Naive thymus-derived CD4-positive, alpha-beta T cell (primary cell): ENCODE measurements around the gene CA10. TPM values are rescaled to one million over a fixed set of nuclear protein-coding genes. Genes with fewer than 3 reads are reported as not detected.

Experiments
- ATAC-seq: fragments of 150-1000 bp; cut with Tn5 transposase; 2 replicates; pipeline ENCODE4 v1.10.0; 2021; ENCODE audit warnings: mild to moderate bottlenecking, moderate library complexity
- CTCF ChIA-PET: fragments of 350-600 bp; sonication (Branson Sonifier 250); formaldehyde crosslinking; loops from one replicate; lab custom pipeline; 2021; ENCODE audit warnings: antibody characterized with exemption; lab: Charles Lee
- POLR2A ChIA-PET: fragments of 350-600 bp; sonication (Branson Sonifier 250); formaldehyde crosslinking; loops from one replicate; lab custom pipeline; 2021; ENCODE audit warnings: antibody characterized with exemption, inconsistent platforms; lab: Charles Lee
- DNase-seq, 9 donors: peaks; one replicate each; pipeline versions ENCODE4 v3.0.0 to v3.0.0-alpha.2; 2020 to 2022; ENCODE audit warnings: mixed read lengths in 1 of 9
- H3K27ac ChIP-seq: one replicate; pipeline ENCODE4 v1.7.0; 2013; ENCODE audit warnings: mild to moderate bottlenecking, low read depth, low read length, moderate library complexity
- H3K27me3 ChIP-seq, 2 donors: one replicate each; pipeline ENCODE4 v1.7.0; 2013; ENCODE audit warnings: low read length in 2 of 2, mild to moderate bottlenecking in 2 of 2, moderate library complexity in 2 of 2; ENCODE audit not compliant: control insufficient read depth in 2 of 2, insufficient read depth in 2 of 2
- H3K36me3 ChIP-seq, 3 experiments: 1 replicate in 2 of 3; 2 replicates in 1 of 3; pipeline ENCODE4 v1.7.0; 2013; ENCODE audit warnings: low read length in 3 of 3, mild to moderate bottlenecking in 3 of 3, moderate library complexity in 1 of 3; ENCODE audit not compliant: insufficient read depth in 3 of 3, control insufficient read depth in 2 of 3
- H3K4me1 ChIP-seq, 2 donors: one replicate each; pipeline ENCODE4 v1.7.0; 2013; ENCODE audit warnings: low read length in 2 of 2, mild to moderate bottlenecking in 2 of 2, moderate library complexity in 1 of 2; ENCODE audit not compliant: control insufficient read depth in 2 of 2, insufficient read depth in 2 of 2
- H3K4me3 ChIP-seq: 2 replicates; pipeline ENCODE4 v1.7.0; 2013; ENCODE audit warnings: mild to moderate bottlenecking, low read length
- H3K9me3 ChIP-seq, 3 experiments: 1 replicate in 2 of 3; 2 replicates in 1 of 3; pipeline ENCODE4 v1.7.0; 2013; ENCODE audit warnings: low read length in 3 of 3; ENCODE audit not compliant: control insufficient read depth in 2 of 3
- H3K27ac Mint-ChIP-seq, 9 donors: one replicate each; pipeline ENCODE4 v1.8.0; 2020 to 2022; ENCODE audit warnings: mixed read lengths in 9 of 9, mild to moderate bottlenecking in 8 of 9, moderate library complexity in 5 of 9, inconsistent platforms in 2 of 9
- H3K27me3 Mint-ChIP-seq, 5 donors: one replicate each; pipeline ENCODE4 v1.8.0; 2021 to 2022; ENCODE audit warnings: mixed read lengths in 5 of 5, mild to moderate bottlenecking in 1 of 5
- H3K36me3 Mint-ChIP-seq, 5 donors: one replicate each; pipeline ENCODE4 v1.8.0; 2020 to 2022; ENCODE audit warnings: mixed read lengths in 5 of 5, mild to moderate bottlenecking in 3 of 5, inconsistent platforms in 1 of 5
- H3K4me1 Mint-ChIP-seq, 7 donors: one replicate each; pipeline ENCODE4 v1.8.0; 2020 to 2022; ENCODE audit warnings: mixed read lengths in 7 of 7, mild to moderate bottlenecking in 3 of 7, inconsistent platforms in 1 of 7
- H3K4me3 Mint-ChIP-seq, 10 donors: one replicate each; pipeline ENCODE4 v1.8.0; 2020 to 2022; ENCODE audit warnings: mild to moderate bottlenecking in 10 of 10, mixed read lengths in 10 of 10, moderate library complexity in 6 of 10, inconsistent platforms in 2 of 10
- H3K9me3 Mint-ChIP-seq, 11 donors: one replicate each; pipeline ENCODE4 v1.8.0; 2020 to 2022; ENCODE audit warnings: mixed read lengths in 11 of 11, mild to moderate bottlenecking in 4 of 11, inconsistent platforms in 1 of 11, moderate library complexity in 1 of 11
- intact Hi-C, 2 donors: fragments of 100-400 bp; cut with micrococcal nuclease; formaldehyde crosslinking; loops; one replicate each; pipeline ENCODE4 v1.15.1; 2023
- polyA plus RNA-seq, 2 donors: library from polyadenylated mRNA; unstranded; fragments of 300-500 nt; fragmentation: Illumina TruSeq; gene quantifications; one replicate each; pipeline ENCODE4 v1.2.3, GENCODE V29; 2021
- total RNA-seq, 6 experiments: library from RNA in 5 of 6; stranded (reverse) in 5 of 6; gene quantifications; 1 replicate in 5 of 6; 2 replicates in 1 of 6; pipeline ENCODE4 v1.2.3 and lab custom pipeline; 2021 to 2026

Gene CA10
- total and polyA plus RNA-seq, 7 experiments from 2014 or later, result not detected

- Mint-ChIP-seq H3K9me3 (peaks cover 0 to 6% (median 0%) of the 10 kb centered on the region in 11 donors), H3K27me3 (peaks cover 0 to 29% (median 8%) of the 10 kb centered on the region in 5 donors), H3K4me3 (no peak overlapping the region), H3K27ac (no peak overlapping the region), H3K4me1 (no peaks in the 10 kb centered on the region), H3K36me3 (no peaks in the 10 kb centered on the region)
- no peaks in the 10 kb centered on the region for H3K4me1 ChIP-seq
- no peak overlapping the region for H3K27ac ChIP-seq
- H3K36me3 ChIP-seq, result no peaks in the 10 kb centered on the region
- ChIA-PET CTCF (no interaction called here), POLR2A (no interaction called here)
- ATAC-seq (no peak), DNase-seq (no peak)
- no peak overlapping the region for H3K4me3 ChIP-seq
- intact Hi-C loops, result no loop called here
- no peaks in the 10 kb centered on the region for H3K9me3 ChIP-seq
- H3K27me3 ChIP-seq, result no peaks in the 10 kb centered on the region
These were observed 267.8 kb downstream of the CA10 start for GRCh38 chr17:51890710-51891109.

- ChIA-PET POLR2A (no interaction called here), CTCF (no interaction called here)
- Mint-ChIP-seq H3K27ac (no peak overlapping the region), H3K36me3 (no peaks in the 10 kb centered on the region), H3K4me1 (no peaks in the 10 kb centered on the region), H3K9me3 (peaks cover 0 to 6% (median 0%) of the 10 kb centered on the region in 11 donors), H3K27me3 (peaks cover 0 to 45% (median 11%) of the 10 kb centered on the region in 5 donors), H3K4me3 (no peak overlapping the region)
- intact Hi-C loops, result no loop called here
- no peaks in the 10 kb centered on the region for H3K27me3 ChIP-seq
- H3K4me1 ChIP-seq, result no peaks in the 10 kb centered on the region
- DNase-seq (no peak), ATAC-seq (no peak)
- no peaks in the 10 kb centered on the region for H3K36me3 ChIP-seq
- no peak overlapping the region for H3K4me3 ChIP-seq
- no peaks in the 10 kb centered on the region for H3K9me3 ChIP-seq
- H3K27ac ChIP-seq, result no peak overlapping the region
These were observed 269.7 kb downstream of the CA10 start for GRCh38 chr17:51888816-51889215.

GRCh38 chr17:51876986-51877385, 281.5 kb downstream of the CA10 start:
- intact Hi-C loops, result no loop called here
- no peaks in the 10 kb centered on the region for H3K4me1 ChIP-seq
- Mint-ChIP-seq H3K9me3 (peaks cover 0 to 7% (median 0%) of the 10 kb centered on the region in 11 donors), H3K27me3 (peaks cover 0 to 26% (median 13%) of the 10 kb centered on the region in 5 donors), H3K36me3 (no peaks in the 10 kb centered on the region), H3K4me3 (no peak overlapping the region), H3K27ac (no peak overlapping the region), H3K4me1 (no peaks in the 10 kb centered on the region)
- no peak overlapping the region for H3K27ac ChIP-seq
- DNase-seq (no peak), ATAC-seq (no peak)
- no peak overlapping the region for H3K4me3 ChIP-seq
- no peaks in the 10 kb centered on the region for H3K36me3 ChIP-seq
- H3K9me3 ChIP-seq, result no peaks in the 10 kb centered on the region
- POLR2A ChIA-PET, result no interaction called here
- CTCF ChIA-PET, result no interaction called here
- H3K27me3 ChIP-seq, result no peaks in the 10 kb centered on the region

- intact Hi-C loops, result no loop called here
- ChIA-PET POLR2A (no interaction called here), CTCF (no interaction called here)
- H3K4me1 ChIP-seq, result no peaks in the 10 kb centered on the region
- no peak overlapping the region for H3K27ac Mint-ChIP-seq
- DNase-seq (no peak), ATAC-seq (no peak)
- H3K36me3 Mint-ChIP-seq, result no peaks in the 10 kb centered on the region
- H3K4me3 ChIP-seq, result no peak overlapping the region
- H3K9me3 Mint-ChIP-seq, result peaks cover 0 to 9% (median 2%) of the 10 kb centered on the region in 11 donors
- no peaks in the 10 kb centered on the region for H3K4me1 Mint-ChIP-seq
- no peaks in the 10 kb centered on the region for H3K9me3 ChIP-seq
- peaks cover 0 to 19% (median 9%) of the 10 kb centered on the region in 5 donors for H3K27me3 Mint-ChIP-seq
- H3K36me3 ChIP-seq, result no peaks in the 10 kb centered on the region
- H3K4me3 Mint-ChIP-seq, result no peak overlapping the region
- H3K27ac ChIP-seq, result no peak overlapping the region
- no peaks in the 10 kb centered on the region for H3K27me3 ChIP-seq
These were observed 285.2 kb downstream of the CA10 start for GRCh38 chr17:51873302-51873701.

GRCh38 chr17:51869387-51869786, 289.1 kb downstream of the CA10 start:
- no peak for ATAC-seq
- CTCF ChIA-PET, result no interaction called here
- Histone ChIP-seq H3K36me3 (no peaks in the 10 kb centered on the region), H3K4me3 (no peak overlapping the region), H3K9me3 (no peaks in the 10 kb centered on the region), H3K27me3 (no peaks in the 10 kb centered on the region), H3K4me1 (no peaks in the 10 kb centered on the region), H3K27ac (no peak overlapping the region)
- no peaks in the 10 kb centered on the region for H3K4me1 Mint-ChIP-seq
- peaks cover 0 to 15% (median 3%) of the 10 kb centered on the region in 11 donors for H3K9me3 Mint-ChIP-seq
- DNase-seq, result no peak
- H3K36me3 Mint-ChIP-seq, result no peaks in the 10 kb centered on the region
- intact Hi-C loops, result no loop called here
- POLR2A ChIA-PET, result no interaction called here
- no peak overlapping the region for H3K4me3 Mint-ChIP-seq
- no peak overlapping the region for H3K27ac Mint-ChIP-seq
- H3K27me3 Mint-ChIP-seq, result peaks cover 0 to 7% (median 3%) of the 10 kb centered on the region in 5 donors

GRCh38 chr17:51860954-51861561, 297.5 kb downstream of the CA10 start:
- no peaks in the 10 kb centered on the region for H3K9me3 ChIP-seq
- Mint-ChIP-seq H3K27ac (no peak overlapping the region), H3K9me3 (peaks cover 0 to 13% (median 2%) of the 10 kb centered on the region in 11 donors), H3K4me3 (no peak overlapping the region), H3K4me1 (no peaks in the 10 kb centered on the region), H3K27me3 (peaks cover 0 to 29% (median 9%) of the 10 kb centered on the region in 5 donors), H3K36me3 (no peaks in the 10 kb centered on the region)
- no peaks in the 10 kb centered on the region for H3K36me3 ChIP-seq
- H3K27ac ChIP-seq, result no peak overlapping the region
- DNase-seq (peak in 1 of 9 donors; percentile 22), ATAC-seq (no peak)
- no peak overlapping the region for H3K4me3 ChIP-seq
- no peaks in the 10 kb centered on the region for H3K27me3 ChIP-seq
- ChIA-PET CTCF (no interaction called here), POLR2A (no interaction called here)
- intact Hi-C loops, result no loop called here
- no peaks in the 10 kb centered on the region for H3K4me1 ChIP-seq

GRCh38 chr17:51857052-51857597, 301.4 kb downstream of the CA10 start:
- peaks cover 0 to 44% (median 18%) of the 10 kb centered on the region in 5 donors for H3K27me3 Mint-ChIP-seq
- no peaks in the 10 kb centered on the region for H3K27me3 ChIP-seq
- no peak overlapping the region for H3K4me3 ChIP-seq
- H3K27ac Mint-ChIP-seq, result no peak overlapping the region
- no peaks in the 10 kb centered on the region for H3K36me3 ChIP-seq
- no peak overlapping the region for H3K27ac ChIP-seq
- no peaks in the 10 kb centered on the region for H3K4me1 Mint-ChIP-seq
- POLR2A ChIA-PET, result no interaction called here
- DNase-seq, result no peak
- no peaks in the 10 kb centered on the region for H3K4me1 ChIP-seq
- no peak for ATAC-seq
- peaks cover 0 to 2% (median 0%) of the 10 kb centered on the region in 11 donors for H3K9me3 Mint-ChIP-seq
- intact Hi-C loops, result no loop called here
- no peaks in the 10 kb centered on the region for H3K36me3 Mint-ChIP-seq
- H3K4me3 Mint-ChIP-seq, result no peak overlapping the region
- H3K9me3 ChIP-seq, result no peaks in the 10 kb centered on the region
- CTCF ChIA-PET, result no interaction called here
